GM12878 (cell line): Measurements from ENCODE around the gene RNF25. TPM values are rescaled to one million over a fixed set of nuclear protein-coding genes. Genes with fewer than 3 reads are reported as not detected.

Experiments
- ATAC-seq: fragments of 200-7000 bp; cut with Tn5 transposase; 3 replicates; pipeline ENCODE4 v1.9.1; 2020; ENCODE audit warnings: mild to moderate bottlenecking, moderate library complexity
- BruUV-seq: library from RNA; stranded (reverse); fragments of 400-500 nt; replicated peaks from 2 replicates; lab custom pipeline; 2021; lab: Mats Ljungman, UMichigan
- CTCF ChIA-PET: fragments of 300-600 bp; sonication (Branson Sonifier 250); formaldehyde crosslinking; extraction: SDS; loops from one replicate; lab custom pipeline; 2021; ENCODE audit warnings: inconsistent platforms; lab: Yijun Ruan, JAX
- POLR2A ChIA-PET: fragments of 350-600 bp; formaldehyde crosslinking; extraction: SDS; loops from one replicate; lab custom pipeline; 2021; ENCODE audit warnings: inconsistent platforms; lab: Charles Lee
- RAD21 ChIA-PET: fragments of 300-600 bp; sonication (Branson Sonifier 250); formaldehyde crosslinking; loops from one replicate; lab custom pipeline; 2023; ENCODE audit warnings: antibody characterized with exemption; ENCODE audit not compliant: unreplicated experiment; lab: Charles Lee
- SMC1A ChIA-PET: fragments of 300-600 bp; sonication (Branson Sonifier 250); formaldehyde crosslinking; loops from one replicate; lab custom pipeline; 2023; ENCODE audit not compliant: unreplicated experiment, uncharacterized antibody; lab: Charles Lee
- DNase-seq: peaks from one replicate; pipeline ENCODE4 v3.0.0-alpha.2; 2011; ENCODE audit warnings: low read depth, low spot score
- FAIRE-seq: peaks from 3 replicates; lab custom pipeline; 2011; peaks lifted over from hg19 to GRCh38; lab: Jason Lieb, UNC
- H2AFZ ChIP-seq: 2 replicates; pipeline ENCODE4 v1.6.0; 2011; ENCODE audit warnings: low read depth, low read length, control low read depth; ENCODE audit not compliant: control insufficient read depth
- H3K27ac ChIP-seq: 2 replicates; pipeline ENCODE4 v1.5.1; 2011; ENCODE audit warnings: control low read depth; ENCODE audit not compliant: control insufficient read depth, insufficient read depth
- H3K27me3 ChIP-seq, 2 experiments: replicated peaks in 1 of 2; 2 replicates each; pipeline versions ENCODE4 v1.6.0 to v1.6.1; 2011; ENCODE audit warnings: low read length in 1 of 2; ENCODE audit not compliant: control insufficient read depth in 2 of 2, insufficient read depth in 2 of 2
- H3K36me3 ChIP-seq, 2 experiments: 2 replicates each; pipeline ENCODE4 v1.5.1; 2011; ENCODE audit warnings: low read length in 1 of 2; ENCODE audit not compliant: control insufficient read depth in 2 of 2, insufficient read depth in 2 of 2
- H3K4me1 ChIP-seq: 2 replicates; pipeline ENCODE4 v1.6.1; 2011; ENCODE audit warnings: mild to moderate bottlenecking, low read length, moderate library complexity, mixed read lengths; ENCODE audit not compliant: control insufficient read depth, insufficient read depth
- H3K4me2 ChIP-seq: 2 replicates; pipeline ENCODE4 v1.6.0; 2011; ENCODE audit warnings: control low read depth; ENCODE audit not compliant: control insufficient read depth, insufficient read depth
- H3K4me3 ChIP-seq: fragments of 200-600 bp; sonication (generic); 2 replicates; pipeline ENCODE4 v1.5.1; 2016
- H3K79me2 ChIP-seq: 2 replicates; pipeline ENCODE4 v1.6.0; 2011; ENCODE audit warnings: low read length; ENCODE audit not compliant: control insufficient read depth, insufficient read depth
- H3K9ac ChIP-seq: 2 replicates; pipeline ENCODE4 v1.8.0; 2011; ENCODE audit warnings: low read length, control low read depth, mixed read lengths; ENCODE audit not compliant: control insufficient read depth, insufficient read depth
- H3K9me3 ChIP-seq: replicated peaks from 3 replicates; pipeline ENCODE4 v1.5.1; 2011; ENCODE audit warnings: mild to moderate bottlenecking, low read length; ENCODE audit not compliant: control insufficient read depth, insufficient read depth
- H4K20me1 ChIP-seq: 2 replicates; pipeline ENCODE4 v1.6.0; 2011; ENCODE audit not compliant: control insufficient read depth, insufficient read depth
- CBX3 ChIP-seq: fragments of 200-600 bp; sonication (generic); IDR thresholded peaks from 2 replicates; pipeline ENCODE4 v1.6.1; 2016; ENCODE audit warnings: low read depth, borderline replicate concordance
- FOXM1 ChIP-seq: IDR thresholded peaks from 2 replicates; pipeline ENCODE4 v1.6.1; 2012; ENCODE audit warnings: low read depth, mild to moderate bottlenecking, inconsistent platforms, low read length, moderate library complexity
- NBN ChIP-seq: fragments of 450-650 bp; IDR thresholded peaks from 2 replicates; pipeline ENCODE4 v1.6.1; 2016
- RB1 ChIP-seq: fragments of 450-650 bp; formaldehyde crosslinking; IDR thresholded peaks from 2 replicates; pipeline ENCODE4 v1.6.1; 2017; ENCODE audit warnings: mild to moderate bottlenecking, borderline replicate concordance
- SMAD5 ChIP-seq: IDR thresholded peaks from 2 replicates; pipeline ENCODE4 v1.6.1; 2016; ENCODE audit warnings: antibody characterized with exemption, low read depth
- SREBF2 ChIP-seq: IDR thresholded peaks from 2 replicates; pipeline ENCODE4 v1.6.1; 2012; ENCODE audit warnings: mild to moderate bottlenecking, low read length
- ZNF24 ChIP-seq: fragments of 450-650 bp; IDR thresholded peaks from 2 replicates; pipeline ENCODE4 v1.6.1; 2017; ENCODE audit warnings: antibody characterized with exemption, mild to moderate bottlenecking
- WGBS: methylation state at CpG from one replicate; pipeline ENCODE4 v1.1.6; 2016; ENCODE audit warnings: low lambda C conversion rate; ENCODE audit not compliant: insufficient replicate concordance, insufficient coverage; ENCODE audit errors: missing lambda C conversion rate; 5-methylcytosine and 5-hydroxymethylcytosine counted together
- in situ Hi-C: fragments of 300-500 bp; cut with MboI; formaldehyde crosslinking; loops from 9 replicates; pipeline ENCODE4 v1.14.3; 2018; ENCODE audit warnings: mixed read lengths
- intact Hi-C: fragments of 100-400 bp; cut with micrococcal nuclease; formaldehyde crosslinking; loops from one replicate; pipeline ENCODE4 v1.14.2; 2022; ENCODE audit not compliant: unreplicated experiment
- polyA plus RNA-seq, 11 experiments: library from polyadenylated mRNA; depleted of rRNA in 4 of 11; unstranded in 6 of 11; stranded (reverse) in 5 of 11; fragments of >200 nt; fragmentation: Nextera tagmentation in 4 of 11; fragmentation: Illumina TruSeq in 1 of 11; extraction: Ambion mirVana in 4 of 11; extraction: Trizol in 1 of 11; gene quantifications; 1 replicate in 1 of 11; 2 replicates in 10 of 11; pipeline versions ENCODE4 v1.2.1 to v1.2.3, GENCODE V29; 2011 to 2016; ENCODE audit warnings: inconsistent platforms in 2 of 11, missing spikeins in 2 of 11, low read depth in 1 of 11
- total RNA-seq, 4 experiments: library from RNA; depleted of rRNA in 3 of 4; stranded (reverse); fragments of >200 nt in 3 of 4; fragmentation: Illumina TruSeq in 1 of 4; extraction: Trizol in 1 of 4; gene quantifications; 2 replicates each; pipeline versions ENCODE4 v1.2.1 to v1.2.3, GENCODE V29; 2013 to 2021
- TF ChIP-seq, protein P1 (sequence below): fragments of 450-650 bp; IDR thresholded peaks from 2 replicates; pipeline ENCODE4 v1.6.1; 2017; ENCODE audit warnings: low read depth, mild to moderate bottlenecking, moderate library complexity
- TF ChIP-seq, protein P2 (sequence below): IDR thresholded peaks from 2 replicates; pipeline ENCODE4 v1.6.1; 2011; ENCODE audit warnings: borderline replicate concordance, low read depth, mild to moderate bottlenecking, moderate library complexity, low read length; ENCODE audit not compliant: insufficient read depth, poor library complexity, severe bottlenecking
- TF ChIP-seq, protein P3 (sequence below): IDR thresholded peaks from 2 replicates; pipeline ENCODE4 v1.6.1; 2011; ENCODE audit warnings: borderline replicate concordance, low read depth, mild to moderate bottlenecking, moderate library complexity, mixed read lengths, low read length; ENCODE audit not compliant: insufficient read depth; ENCODE audit errors: extremely low read length
- TF ChIP-seq, protein P4 (sequence below): IDR thresholded peaks from 2 replicates; pipeline ENCODE4 v1.6.1; 2012; ENCODE audit warnings: low read length, inconsistent platforms

The RNF25 gene
- total and polyA plus RNA-seq, 10 of the 15 experiments (the other 5 are each of a cell fraction or from before 2014, with no cell fraction given): 1.3 to 70.4 (median 28.4) TPM

DNA sequence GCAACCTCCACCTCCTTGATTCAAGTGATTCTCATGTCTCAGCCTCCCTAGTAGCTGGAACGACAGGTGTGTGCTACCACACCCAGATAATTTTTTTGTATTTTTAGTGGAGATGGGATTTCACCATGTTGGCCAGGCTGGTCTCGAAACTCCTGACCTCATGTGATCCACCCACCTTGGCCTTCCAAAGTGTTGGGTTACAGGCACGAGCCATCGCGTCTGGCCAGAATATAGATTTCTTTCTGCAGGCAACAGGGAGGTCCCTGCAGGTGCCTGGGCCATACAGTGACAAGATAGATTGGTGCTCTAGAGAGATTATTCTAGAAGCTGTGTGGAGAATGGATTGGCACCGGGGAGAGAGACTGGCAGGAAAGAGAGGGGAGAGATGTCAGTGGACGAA is 50.8 kb downstream of the RNF25 start:
- no peak overlapping the region for H3K4me3 ChIP-seq
- H3K27ac ChIP-seq: no peak overlapping the region
- ChIA-PET SMC1A (no interaction called here), RAD21 (no interaction called here), CTCF (no interaction called here), POLR2A (interaction anchor here (0.6 kb wide), 1 partner anchor 9 kb away, joined by 3 read pairs; no protein-coding TSS in a partner anchor)
- no peaks in the 10 kb centered on the region for H3K9me3 ChIP-seq
- ATAC-seq (no peak), DNase-seq (no peak), FAIRE-seq (no peak)
- TF ChIP-seq, protein P1, sequence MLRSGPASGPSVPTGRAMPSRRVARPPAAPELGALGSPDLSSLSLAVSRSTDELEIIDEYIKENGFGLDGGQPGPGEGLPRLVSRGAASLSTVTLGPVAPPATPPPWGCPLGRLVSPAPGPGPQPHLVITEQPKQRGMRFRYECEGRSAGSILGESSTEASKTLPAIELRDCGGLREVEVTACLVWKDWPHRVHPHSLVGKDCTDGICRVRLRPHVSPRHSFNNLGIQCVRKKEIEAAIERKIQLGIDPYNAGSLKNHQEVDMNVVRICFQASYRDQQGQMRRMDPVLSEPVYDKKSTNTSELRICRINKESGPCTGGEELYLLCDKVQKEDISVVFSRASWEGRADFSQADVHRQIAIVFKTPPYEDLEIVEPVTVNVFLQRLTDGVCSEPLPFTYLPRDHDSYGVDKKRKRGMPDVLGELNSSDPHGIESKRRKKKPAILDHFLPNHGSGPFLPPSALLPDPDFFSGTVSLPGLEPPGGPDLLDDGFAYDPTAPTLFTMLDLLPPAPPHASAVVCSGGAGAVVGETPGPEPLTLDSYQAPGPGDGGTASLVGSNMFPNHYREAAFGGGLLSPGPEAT: no peak
- TF ChIP-seq, protein P2, sequence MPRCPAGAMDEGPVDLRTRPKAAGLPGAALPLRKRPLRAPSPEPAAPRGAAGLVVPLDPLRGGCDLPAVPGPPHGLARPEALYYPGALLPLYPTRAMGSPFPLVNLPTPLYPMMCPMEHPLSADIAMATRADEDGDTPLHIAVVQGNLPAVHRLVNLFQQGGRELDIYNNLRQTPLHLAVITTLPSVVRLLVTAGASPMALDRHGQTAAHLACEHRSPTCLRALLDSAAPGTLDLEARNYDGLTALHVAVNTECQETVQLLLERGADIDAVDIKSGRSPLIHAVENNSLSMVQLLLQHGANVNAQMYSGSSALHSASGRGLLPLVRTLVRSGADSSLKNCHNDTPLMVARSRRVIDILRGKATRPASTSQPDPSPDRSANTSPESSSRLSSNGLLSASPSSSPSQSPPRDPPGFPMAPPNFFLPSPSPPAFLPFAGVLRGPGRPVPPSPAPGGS: no peak
- TF ChIP-seq SREBF2: no peak
- TF ChIP-seq ZNF24: no peak
- TF ChIP-seq CBX3: no peak
- no peak for TF ChIP-seq RB1
- no peak for TF ChIP-seq FOXM1
- TF ChIP-seq, protein P3, sequence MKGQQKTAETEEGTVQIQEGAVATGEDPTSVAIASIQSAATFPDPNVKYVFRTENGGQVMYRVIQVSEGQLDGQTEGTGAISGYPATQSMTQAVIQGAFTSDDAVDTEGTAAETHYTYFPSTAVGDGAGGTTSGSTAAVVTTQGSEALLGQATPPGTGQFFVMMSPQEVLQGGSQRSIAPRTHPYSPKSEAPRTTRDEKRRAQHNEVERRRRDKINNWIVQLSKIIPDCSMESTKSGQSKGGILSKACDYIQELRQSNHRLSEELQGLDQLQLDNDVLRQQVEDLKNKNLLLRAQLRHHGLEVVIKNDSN: no peak
- TF ChIP-seq NBN: no peak
- TF ChIP-seq, protein P4, sequence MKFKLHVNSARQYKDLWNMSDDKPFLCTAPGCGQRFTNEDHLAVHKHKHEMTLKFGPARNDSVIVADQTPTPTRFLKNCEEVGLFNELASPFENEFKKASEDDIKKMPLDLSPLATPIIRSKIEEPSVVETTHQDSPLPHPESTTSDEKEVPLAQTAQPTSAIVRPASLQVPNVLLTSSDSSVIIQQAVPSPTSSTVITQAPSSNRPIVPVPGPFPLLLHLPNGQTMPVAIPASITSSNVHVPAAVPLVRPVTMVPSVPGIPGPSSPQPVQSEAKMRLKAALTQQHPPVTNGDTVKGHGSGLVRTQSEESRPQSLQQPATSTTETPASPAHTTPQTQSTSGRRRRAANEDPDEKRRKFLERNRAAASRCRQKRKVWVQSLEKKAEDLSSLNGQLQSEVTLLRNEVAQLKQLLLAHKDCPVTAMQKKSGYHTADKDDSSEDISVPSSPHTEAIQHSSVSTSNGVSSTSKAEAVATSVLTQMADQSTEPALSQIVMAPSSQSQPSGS: no peak
- TF ChIP-seq SMAD5: no peak
- BruUV-seq: no TSS peak
- no peaks in the 10 kb centered on the region for H4K20me1 ChIP-seq
- H3K36me3 ChIP-seq: no peaks in the 10 kb centered on the region
- 45% methylated on average over 7 of the region's 7 CpGs for WGBS
- no peaks in the 10 kb centered on the region for H3K4me1 ChIP-seq
- no peak overlapping the region for H3K4me2 ChIP-seq
- H3K79me2 ChIP-seq: no peaks in the 10 kb centered on the region
- intact Hi-C loops (no loop called here), in situ Hi-C loops (no loop called here)
- H3K27me3 ChIP-seq: no peaks in the 10 kb centered on the region
- H3K9ac ChIP-seq: no peak overlapping the region
- no peak overlapping the region for H2AFZ ChIP-seq
